HUES48 (cell line): Measurements from ENCODE around the gene MUC16.

Source experiments
- H3K27ac ChIP-seq: one replicate; pipeline ENCODE4 v1.7.0; 2013; ENCODE audit warnings: low read depth, low read length, inconsistent platforms
- H3K27me3 ChIP-seq: 2 replicates; pipeline ENCODE4 v1.6.1; 2013; ENCODE audit warnings: mild to moderate bottlenecking, low read length; ENCODE audit not compliant: control insufficient read depth, insufficient read depth
- H3K36me3 ChIP-seq: 2 replicates; pipeline ENCODE4 v1.6.1; 2013; ENCODE audit warnings: low read length; ENCODE audit not compliant: control insufficient read depth, insufficient read depth
- H3K4me1 ChIP-seq: 2 replicates; pipeline ENCODE4 v1.6.1; 2013; ENCODE audit warnings: mild to moderate bottlenecking, low read length; ENCODE audit not compliant: control insufficient read depth, insufficient read depth
- H3K4me3 ChIP-seq: 2 replicates; pipeline ENCODE4 v1.5.1; 2013; ENCODE audit warnings: mild to moderate bottlenecking, low read depth, low read length
- H3K9ac ChIP-seq: 2 replicates; pipeline ENCODE4 v1.6.1; 2013; ENCODE audit warnings: mild to moderate bottlenecking, low read depth, low read length, moderate library complexity
- H3K9me3 ChIP-seq: 2 replicates; pipeline ENCODE4 v1.6.1; 2013; ENCODE audit warnings: low read length; ENCODE audit not compliant: control insufficient read depth, insufficient read depth

Gene MUC16

GRCh38 chr19:9009431-9009830, 778 bp downstream of the MUC16 start:
- no peak overlapping the region for H3K9ac ChIP-seq
- no peak overlapping the region for H3K27ac ChIP-seq
- no peak overlapping the region for H3K4me3 ChIP-seq
- H3K9me3 ChIP-seq: peaks cover 28% of the 10 kb centered on the region
- H3K36me3 ChIP-seq: no peaks in the 10 kb centered on the region
- H3K27me3 ChIP-seq: no peaks in the 10 kb centered on the region
- H3K4me1 ChIP-seq: no peaks in the 10 kb centered on the region

GRCh38 chr19:9008667-9009066, 1.5 kb downstream of the MUC16 start:
- no peaks in the 10 kb centered on the region for H3K27me3 ChIP-seq

GRCh38 chr19:9000933-9001332, 9.3 kb downstream of the MUC16 start:
- Histone ChIP-seq H3K36me3 (no peaks in the 10 kb centered on the region), H3K9ac (no peak overlapping the region), H3K27me3 (no peaks in the 10 kb centered on the region), H3K27ac (no peak overlapping the region), H3K9me3 (peaks cover 52% of the 10 kb centered on the region), H3K4me1 (no peaks in the 10 kb centered on the region), H3K4me3 (no peak overlapping the region)

More at GRCh38 chr19:9008667-9009066, 1.5 kb downstream of the MUC16 start:
- Histone ChIP-seq H3K4me3 (no peak overlapping the region), H3K4me1 (no peaks in the 10 kb centered on the region), H3K27ac (no peak overlapping the region), H3K9ac (no peak overlapping the region), H3K36me3 (no peaks in the 10 kb centered on the region), H3K9me3 (peaks cover 26% of the 10 kb centered on the region)

- no peak overlapping the region for H3K27ac ChIP-seq
- no peak overlapping the region for H3K9ac ChIP-seq
- H3K4me3 ChIP-seq: no peak overlapping the region
- no peaks in the 10 kb centered on the region for H3K27me3 ChIP-seq
- H3K36me3 ChIP-seq: no peaks in the 10 kb centered on the region
- no peaks in the 10 kb centered on the region for H3K4me1 ChIP-seq
- peaks cover 46% of the 10 kb centered on the region for H3K9me3 ChIP-seq
Observed at GRCh38 chr19:8988204-8988603, 22.0 kb downstream of the MUC16 start.

GRCh38 chr19:8986296-8986695, 23.9 kb downstream of the MUC16 start:
- H3K36me3 ChIP-seq: no peaks in the 10 kb centered on the region
- H3K27me3 ChIP-seq: no peaks in the 10 kb centered on the region
- H3K4me3 ChIP-seq: no peak overlapping the region
- no peaks in the 10 kb centered on the region for H3K4me1 ChIP-seq
- H3K27ac ChIP-seq: no peak overlapping the region
- H3K9me3 ChIP-seq: peaks cover 45% of the 10 kb centered on the region
- H3K9ac ChIP-seq: no peak overlapping the region

- Histone ChIP-seq H3K9ac (no peak overlapping the region), H3K4me1 (no peaks in the 10 kb centered on the region), H3K36me3 (no peaks in the 10 kb centered on the region), H3K9me3 (peaks cover 90% of the 10 kb centered on the region), H3K27ac (no peak overlapping the region), H3K4me3 (no peak overlapping the region), H3K27me3 (no peaks in the 10 kb centered on the region)
Observed at GRCh38 chr19:8973501-8974091, 36.6 kb downstream of the MUC16 start.

- no peaks in the 10 kb centered on the region for H3K4me1 ChIP-seq
- no peak overlapping the region for H3K9ac ChIP-seq
- peaks cover 92% of the 10 kb centered on the region for H3K9me3 ChIP-seq
- no peaks in the 10 kb centered on the region for H3K27me3 ChIP-seq
- H3K36me3 ChIP-seq: no peaks in the 10 kb centered on the region
- H3K4me3 ChIP-seq: no peak overlapping the region
- H3K27ac ChIP-seq: no peak overlapping the region
Observed at GRCh38 chr19:8965887-8966286, 44.3 kb downstream of the MUC16 start.
